Peyer's patch (tissue), 4 donors: ENCODE results near the gene PTPN13. TPM values are rescaled to one million over a fixed set of nuclear protein-coding genes. Genes with fewer than 3 reads are reported as not detected.

ENCODE experiments used
- DNase-seq, 3 donors: peaks; one replicate each; pipeline ENCODE4 v3.0.0-alpha.2; 2017 to 2019
- H3K27ac ChIP-seq, 4 donors: fragments of 200-600 bp; sonication (generic); one replicate each; pipeline ENCODE4 v1.5.1; 2016 to 2019
- H3K27me3 ChIP-seq, 2 donors: fragments of 200-600 bp; sonication (generic); one replicate each; pipeline ENCODE4 v1.5.1; 2019
- H3K36me3 ChIP-seq, 3 donors: fragments of 200-600 bp; sonication (generic); one replicate each; pipeline ENCODE4 v1.5.1; 2016 to 2019
- H3K4me1 ChIP-seq, 4 donors: fragments of 200-600 bp; sonication (generic); one replicate each; pipeline ENCODE4 v1.5.1; 2016 to 2019
- H3K4me3 ChIP-seq, 4 donors: fragments of 200-600 bp; sonication (generic); 1 replicate in 3 of 4; 2 replicates in 1 of 4; pipeline ENCODE4 v1.5.1; 2016 to 2019; ENCODE audit warnings: mild to moderate bottlenecking in 1 of 4
- H3K9me3 ChIP-seq, 4 donors: fragments of 200-600 bp; sonication (generic); one replicate each; pipeline ENCODE4 v1.5.1; 2016 to 2019; ENCODE audit warnings: mild to moderate bottlenecking in 1 of 4
- CTCF ChIP-seq, 6 experiments: fragments of 450-650 bp in 4 of 6; fragments of 200-600 bp in 2 of 6; sonication (generic) in 1 of 6; IDR thresholded peaks; one replicate each; pipeline ENCODE4 v1.5.1; 2017 to 2019; ENCODE audit warnings: antibody characterized with exemption in 6 of 6, mild to moderate bottlenecking in 3 of 6, moderate library complexity in 1 of 6
- POLR2A ChIP-seq, 2 donors: fragments of 450-650 bp; IDR thresholded peaks; one replicate each; pipeline ENCODE4 v1.5.1; 2017; ENCODE audit warnings: antibody characterized with exemption in 2 of 2, mild to moderate bottlenecking in 2 of 2, moderate library complexity in 2 of 2
- total RNA-seq, 4 donors: library from RNA; depleted of rRNA; stranded (reverse); fragments of >200 nt; gene quantifications; one replicate each; pipeline ENCODE4 v1.1.0, GENCODE V29; 2016

The PTPN13 gene
- total RNA-seq, 4 donors from 2014 or later, result 2.9 to 14.9 (median 8.3) TPM

DNA sequence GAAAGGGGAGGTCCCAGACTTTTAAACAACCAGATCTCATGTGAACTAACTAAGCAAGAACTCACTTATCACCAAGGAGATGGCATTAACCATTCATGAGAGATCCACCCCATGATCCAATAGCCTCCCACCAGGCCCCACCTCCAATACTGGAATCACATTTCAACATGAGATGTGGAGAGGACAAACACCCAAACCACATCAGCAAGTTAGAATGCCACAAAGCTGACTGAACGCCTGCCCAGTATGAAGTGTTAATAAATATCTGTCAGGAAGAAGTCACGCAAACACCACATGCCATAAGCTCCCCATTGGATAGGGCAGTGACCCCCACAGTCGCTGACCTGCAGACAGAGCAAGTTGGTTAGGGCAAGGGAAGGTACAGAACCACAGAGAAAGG, 240.8 kb downstream of the PTPN13 start:
- Histone ChIP-seq H3K4me1 (no peaks in the 10 kb centered on the region), H3K4me3 (no peak overlapping the region), H3K9me3 (no peaks in the 10 kb centered on the region), H3K36me3 (no peaks in the 10 kb centered on the region), H3K27ac (no peak overlapping the region), H3K27me3 (no peaks in the 10 kb centered on the region)
- TF ChIP-seq POLR2A (IDR thresholded peaks at IDR 0.05), result no peak
- no peak for TF ChIP-seq CTCF (IDR thresholded peaks at IDR 0.05)
- no peak for DNase-seq

DNA sequence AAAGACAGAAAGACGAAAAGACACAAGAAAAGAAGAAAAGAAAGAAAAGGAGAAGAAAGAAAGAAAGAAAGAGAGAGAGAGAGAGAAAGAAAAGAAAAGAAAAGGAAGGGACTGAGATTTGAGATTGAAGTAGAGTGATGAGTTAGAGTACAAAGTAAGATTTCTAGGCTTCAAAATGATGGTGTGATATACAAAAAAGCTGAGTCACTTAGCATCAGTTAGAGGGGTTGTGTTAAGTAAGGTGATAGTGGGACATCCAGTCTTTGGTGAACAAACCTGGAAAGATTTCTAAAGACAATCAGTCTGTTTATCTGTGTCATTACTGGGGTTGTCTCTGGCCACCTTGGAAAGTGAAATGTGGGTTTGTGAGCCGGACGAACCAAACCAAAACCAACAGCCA, 241.6 kb downstream of the PTPN13 start:
- H3K4me1 ChIP-seq, result no peaks in the 10 kb centered on the region
- no peak overlapping the region for H3K27ac ChIP-seq
- H3K9me3 ChIP-seq, result no peaks in the 10 kb centered on the region
- DNase-seq, result no peak
- no peak for TF ChIP-seq CTCF (IDR thresholded peaks at IDR 0.05)
- H3K4me3 ChIP-seq, result no peak overlapping the region
- H3K27me3 ChIP-seq, result no peaks in the 10 kb centered on the region
- H3K36me3 ChIP-seq, result no peaks in the 10 kb centered on the region

DNA sequence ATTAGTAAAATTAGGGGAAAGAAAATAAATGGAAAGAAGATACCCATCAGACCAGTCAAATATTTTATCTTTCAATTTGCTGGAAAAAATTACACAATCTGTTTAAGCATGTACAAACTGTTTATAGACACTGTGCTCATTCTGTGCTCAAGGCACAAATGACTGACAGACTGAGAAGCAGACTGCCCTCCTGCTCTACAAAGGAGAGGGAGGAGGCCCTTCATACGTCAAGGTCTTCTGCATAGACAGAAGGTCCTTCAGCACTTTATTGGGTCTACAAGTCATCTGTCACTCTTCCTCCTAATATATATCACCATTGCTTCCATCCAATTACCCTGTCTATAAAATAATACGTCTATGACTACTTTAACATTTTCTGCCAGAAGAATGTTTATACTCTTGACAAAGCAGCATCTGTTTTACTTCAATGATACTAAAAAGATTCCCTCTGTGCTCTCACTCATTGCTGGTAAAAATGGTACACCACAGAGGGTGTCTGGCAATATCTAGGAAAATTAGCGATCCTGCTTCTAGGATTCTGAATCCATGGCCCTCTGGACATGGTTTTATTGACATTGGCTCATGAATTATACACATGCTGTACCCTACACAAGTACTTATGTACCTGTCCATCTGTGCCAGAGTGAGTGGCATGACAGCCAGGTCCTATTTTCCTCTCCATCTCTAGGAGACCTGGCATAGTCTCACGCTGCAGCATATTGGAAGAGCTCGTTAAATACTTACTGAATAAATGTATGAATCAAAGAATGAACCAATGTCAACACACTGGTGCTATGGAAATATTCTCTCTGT, 243.8 kb downstream of the PTPN13 start:
- Histone ChIP-seq H3K9me3 (no peaks in the 10 kb centered on the region), H3K27me3 (no peaks in the 10 kb centered on the region), H3K36me3 (no peaks in the 10 kb centered on the region), H3K4me3 (no peak overlapping the region), H3K27ac (no peak overlapping the region), H3K4me1 (no peaks in the 10 kb centered on the region)
- TF ChIP-seq POLR2A (IDR thresholded peaks at IDR 0.05) (no peak), CTCF (IDR thresholded peaks at IDR 0.05) (no peak)
- no peak for DNase-seq

GRCh38 chr4:86840858-86841257, 246.7 kb downstream of the PTPN13 start:
- Histone ChIP-seq H3K9me3 (no peaks in the 10 kb centered on the region), H3K4me1 (no peaks in the 10 kb centered on the region), H3K27ac (no peak overlapping the region), H3K4me3 (no peak overlapping the region), H3K36me3 (no peaks in the 10 kb centered on the region), H3K27me3 (no peaks in the 10 kb centered on the region)
- DNase-seq, result no peak
- no peak for TF ChIP-seq CTCF (IDR thresholded peaks at IDR 0.05)
- TF ChIP-seq POLR2A (IDR thresholded peaks at IDR 0.05), result no peak

GRCh38 chr4:86841309-86841708, 247.2 kb downstream of the PTPN13 start:
- no peak for DNase-seq
- no peaks in the 10 kb centered on the region for H3K36me3 ChIP-seq
- H3K4me3 ChIP-seq, result no peak overlapping the region
- no peaks in the 10 kb centered on the region for H3K4me1 ChIP-seq
- no peak for TF ChIP-seq POLR2A (IDR thresholded peaks at IDR 0.05)
- no peak for TF ChIP-seq CTCF (IDR thresholded peaks at IDR 0.05)
- no peaks in the 10 kb centered on the region for H3K9me3 ChIP-seq
- no peaks in the 10 kb centered on the region for H3K27me3 ChIP-seq
- no peak overlapping the region for H3K27ac ChIP-seq
